ENCODE data around the gene DCXR.

DNA sequence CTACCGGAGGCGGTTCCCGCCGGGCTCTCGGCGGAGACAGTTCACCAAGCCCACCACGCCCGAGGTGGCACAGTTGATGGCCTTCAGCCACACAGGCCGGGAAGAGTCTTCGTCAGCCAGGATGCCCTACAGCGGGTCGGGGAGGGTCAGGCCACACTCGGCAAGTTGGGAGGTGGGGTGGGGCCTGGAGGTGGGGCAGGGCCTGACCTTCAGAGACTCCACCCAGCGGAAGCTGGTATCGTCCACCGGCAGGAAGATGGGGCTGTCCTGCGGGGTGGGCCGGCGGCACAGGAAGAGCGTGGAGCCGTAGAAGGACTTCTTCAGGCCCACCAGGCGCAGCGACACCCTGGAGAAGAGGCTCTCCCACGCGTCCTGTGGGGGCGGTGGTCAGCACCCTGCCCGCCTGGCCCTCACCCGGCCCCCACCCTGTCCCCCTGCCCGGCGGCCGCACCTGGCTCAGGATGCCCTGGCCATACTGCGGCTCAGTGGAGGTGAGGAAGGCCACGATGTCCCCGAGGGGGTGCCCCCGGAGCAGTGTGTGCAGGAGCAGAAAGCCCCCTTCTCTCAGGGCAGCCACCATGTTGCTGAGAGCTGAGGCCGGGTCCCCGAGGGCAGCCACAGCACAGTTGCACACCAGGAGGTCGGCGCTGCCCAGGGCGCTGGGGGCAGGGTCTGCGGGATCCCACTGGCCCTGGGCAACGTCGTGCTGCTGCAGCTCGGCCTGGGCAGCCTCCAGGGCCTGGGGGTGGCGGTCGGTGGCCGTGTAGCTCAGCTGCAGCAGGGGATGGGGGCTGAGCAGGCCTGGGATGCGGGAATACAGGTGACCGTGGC lies 47.7 kb upstream of the DCXR start:
- TF ChIP-seq CTCF (conservative IDR thresholded peaks at IDR 0.05; ENCODE audit: low read depth in 2 of 2), result no peak
- TF ChIP-seq POLR2AphosphoS5 (IDR thresholded peaks at IDR 0.05; ENCODE audit: low read depth), result no peak
- TF ChIP-seq STAT1 (IDR thresholded peaks at IDR 0.05; ENCODE audit: unreplicated experiment), result no peak
- TF ChIP-seq EZH2 (IDR thresholded peaks at IDR 0.05; ENCODE audit: low read depth, unreplicated experiment), result no peak
- TF ChIP-seq CREB1 (CRISPR knock-in tag; IDR thresholded peaks at IDR 0.05; ENCODE audit: low read depth), result no peak
- no peak for TF ChIP-seq ETS1 (IDR thresholded peaks at IDR 0.05)

Measured in GM23338 (cell line).